K562 (cell line): Measurements from ENCODE around the gene KRI1. TPM values are rescaled to one million over a fixed set of nuclear protein-coding genes. Genes with fewer than 3 reads are reported as not detected.

Experiments
- ATAC-seq: fragments of 200-7000 bp; cut with Tn5 transposase; 3 replicates; pipeline ENCODE4 v1.9.1; 2020; ENCODE audit warnings: moderate library complexity
- BruUV-seq: library from RNA; stranded (reverse); fragments of 400-500 nt; replicated peaks from 2 replicates; lab custom pipeline; 2021; lab: Mats Ljungman, UMichigan
- CTCF ChIA-PET: fragments of 300-600 bp; formaldehyde crosslinking; extraction: SDS; loops from one replicate; lab custom pipeline; 2021; ENCODE audit warnings: low intra/inter-chr PET ratio; lab: Yijun Ruan, JAX
- POLR2A ChIA-PET: fragments of 300-600, 350-650 bp; sonication (Branson Sonifier 250); formaldehyde crosslinking; extraction: SDS; loops from one replicate; lab custom pipeline; 2021; ENCODE audit warnings: antibody characterized with exemption, inconsistent platforms; lab: Yijun Ruan, JAX
- DNase-seq, 4 experiments: peaks; one replicate each; pipeline versions ENCODE4 v3.0.0 to v3.0.0-alpha.2; 2011 to 2018; ENCODE audit warnings: low spot score in 3 of 4, mixed read lengths in 3 of 4; ENCODE audit errors: extremely low read depth in 1 of 4
- FAIRE-seq: peaks from 2 replicates; lab custom pipeline; 2011; peaks lifted over from hg19 to GRCh38; lab: Jason Lieb, UNC
- H2AFZ ChIP-seq: 2 replicates; pipeline ENCODE4 v1.6.0; 2011; ENCODE audit warnings: low read depth, low read length, control low read depth, inconsistent platforms
- H3K27ac ChIP-seq: fragments of 200-600 bp; 3 replicates; pipeline ENCODE4 v1.8.0; 2011; ENCODE audit warnings: low read depth, mild to moderate bottlenecking, control low read depth, inconsistent platforms, low read length, moderate library complexity, mixed read lengths; ENCODE audit errors: extremely low read depth
- H3K27me3 ChIP-seq, 2 experiments: fragments of 300-600 bp in 1 of 2; 2 replicates in 1 of 2; 3 replicates in 1 of 2; pipeline versions ENCODE4 v1.6.0 to v1.8.0; 2011; ENCODE audit warnings: inconsistent platforms in 2 of 2, low read length in 2 of 2, mild to moderate bottlenecking in 1 of 2, mixed read lengths in 1 of 2, moderate library complexity in 1 of 2; ENCODE audit not compliant: control insufficient read depth in 2 of 2, insufficient read depth in 2 of 2
- H3K36me3 ChIP-seq: fragments of 300-600 bp; 3 replicates; pipeline ENCODE4 v1.8.0; 2011; ENCODE audit warnings: mild to moderate bottlenecking, low read length, inconsistent platforms; ENCODE audit not compliant: control insufficient read depth, insufficient read depth
- H3K4me1 ChIP-seq, 2 experiments: fragments of 200-600 bp in 1 of 2; replicated peaks in 1 of 2; 2 replicates in 1 of 2; 3 replicates in 1 of 2; pipeline versions ENCODE4 v1.5.1 to v1.8.0; 2011; ENCODE audit warnings: inconsistent platforms in 2 of 2, low read length in 2 of 2, mild to moderate bottlenecking in 1 of 2, mixed read lengths in 1 of 2, moderate library complexity in 1 of 2; ENCODE audit not compliant: control insufficient read depth in 2 of 2, insufficient read depth in 2 of 2
- H3K4me2 ChIP-seq: 2 replicates; pipeline ENCODE4 v1.6.1; 2011; ENCODE audit warnings: low read length, control low read depth, inconsistent platforms, mixed read lengths; ENCODE audit not compliant: insufficient read depth
- H3K4me3 ChIP-seq: fragments of 200-600 bp; sonication (generic), shearing (Covaris generic); 2 replicates; pipeline ENCODE4 v1.5.1; 2016; ENCODE audit warnings: control low read depth, inconsistent platforms
- H3K79me2 ChIP-seq: fragments of 200-600 bp; 3 replicates; pipeline ENCODE4 v1.8.0; 2011; ENCODE audit warnings: low read length, inconsistent platforms; ENCODE audit not compliant: control insufficient read depth, insufficient read depth
- H3K9ac ChIP-seq, 2 experiments: 2 replicates each; pipeline versions ENCODE4 v1.6.0 to v1.6.1; 2011; ENCODE audit warnings: low read depth in 2 of 2, low read length in 2 of 2, control low read depth in 1 of 2, inconsistent platforms in 1 of 2, mild to moderate bottlenecking in 1 of 2, mixed read lengths in 1 of 2; ENCODE audit not compliant: insufficient read depth in 1 of 2
- H3K9me1 ChIP-seq: one replicate; pipeline ENCODE4 v1.6.0; 2011; ENCODE audit warnings: inconsistent platforms, mild to moderate bottlenecking, low read length, moderate library complexity; ENCODE audit not compliant: control insufficient read depth, insufficient read depth
- H3K9me3 ChIP-seq: replicated peaks from 2 replicates; pipeline ENCODE4 v1.5.1; 2011; ENCODE audit warnings: low read depth, low read length, inconsistent platforms; ENCODE audit not compliant: control insufficient read depth, insufficient read depth
- H4K20me1 ChIP-seq: replicated peaks from 2 replicates; pipeline ENCODE4 v1.6.1; 2011; ENCODE audit warnings: low read length, inconsistent platforms, mixed read lengths; ENCODE audit not compliant: control insufficient read depth, insufficient read depth
- ADNP ChIP-seq: fragments of 200-800 bp; sonication (Bioruptor generic); IDR thresholded peaks from 2 replicates; pipeline ENCODE4 v1.6.1; 2016; ENCODE audit warnings: missing genetic modification characterization, missing compliant biosample characterization
- C11orf30 ChIP-seq: fragments of 450-650 bp; IDR thresholded peaks from 2 replicates; pipeline ENCODE4 v1.6.1; 2016; ENCODE audit warnings: low read depth, mild to moderate bottlenecking
- CBX3 ChIP-seq, 2 experiments: IDR thresholded peaks; 1 replicate in 1 of 2; 2 replicates in 1 of 2; pipeline ENCODE4 v1.6.1; 2012; ENCODE audit warnings: inconsistent platforms in 2 of 2, low read length in 2 of 2, borderline replicate concordance in 1 of 2, control low read depth in 1 of 2
- HMG20B ChIP-seq: fragments of 250-450 bp; sonication (Bioruptor Pico); IDR thresholded peaks from 2 replicates; pipeline ENCODE4 v1.5.0; 2021; ENCODE audit warnings: mild to moderate bottlenecking
- JUNB ChIP-seq: fragments of 450-650 bp; formaldehyde crosslinking; conservative IDR thresholded peaks from 2 replicates; pipeline ENCODE4 v1.4.0; 2020; ENCODE audit warnings: mild to moderate bottlenecking
- MLLT1 ChIP-seq, 2 experiments: fragments of 450-650 bp; IDR thresholded peaks; 2 replicates each; pipeline ENCODE4 v1.6.1; 2016
- NCOA1 ChIP-seq: fragments of 450-650 bp; IDR thresholded peaks from 2 replicates; pipeline ENCODE4 v1.6.1; 2016; ENCODE audit warnings: low read depth
- PRDM10 ChIP-seq: fragments of 450-650 bp; IDR thresholded peaks from 2 replicates; pipeline ENCODE4 v1.6.1; 2018; ENCODE audit not compliant: partially characterized antibody
- SP1 ChIP-seq: sonication (generic); formaldehyde crosslinking; IDR thresholded peaks from 2 replicates; pipeline ENCODE4 v1.8.1; 2022; ENCODE audit warnings: mild to moderate bottlenecking, missing genetic modification reagents
- TARDBP ChIP-seq: fragments of 450-650 bp; IDR thresholded peaks from 2 replicates; pipeline ENCODE4 v1.6.1; 2016
- TEAD1 ChIP-seq, 2 experiments: fragments of 450-650 bp in 1 of 2; sonication (generic) in 1 of 2; formaldehyde crosslinking; IDR thresholded peaks; 2 replicates each; pipeline versions ENCODE4 v1.4.0 to v1.8.0; 2020 to 2022; ENCODE audit warnings: mild to moderate bottlenecking in 2 of 2, missing genetic modification reagents in 1 of 2
- TFAP4 ChIP-seq: sonication (generic); formaldehyde crosslinking; IDR thresholded peaks from 2 replicates; pipeline ENCODE4 v1.8.0; 2022; ENCODE audit warnings: missing genetic modification reagents, mild to moderate bottlenecking, moderate library complexity, borderline replicate concordance
- ZNF184 ChIP-seq: sonication (generic); formaldehyde crosslinking; IDR thresholded peaks from 2 replicates; pipeline ENCODE4 v1.5.0; 2020; ENCODE audit warnings: missing genetic modification reagents
- ZNF224 ChIP-seq: sonication (generic); formaldehyde crosslinking; IDR thresholded peaks from 2 replicates; pipeline ENCODE4 v1.8.0; 2022; ENCODE audit warnings: mild to moderate bottlenecking, missing genetic modification reagents
- ZNF655 ChIP-seq: fragments of 250-450 bp; sonication (Bioruptor Pico); IDR thresholded peaks from 2 replicates; pipeline ENCODE4 v1.5.0; 2021
- WGBS: fragments of 100-300 bp; shearing (Covaris generic); methylation state at CpG from one replicate; pipeline ENCODE4 v1.1.6; 2016; ENCODE audit warnings: low coverage, mixed read lengths; ENCODE audit not compliant: insufficient coverage; ENCODE audit errors: missing lambda C conversion rate; 5-methylcytosine and 5-hydroxymethylcytosine counted together
- in situ Hi-C: fragments of 300-500 bp; cut with MboI; formaldehyde crosslinking; loops from 4 replicates; pipeline ENCODE4 v1.15.0; 2018; ENCODE audit warnings: inconsistent platforms, mixed read lengths
- intact Hi-C: fragments of 100-400 bp; cut with micrococcal nuclease; formaldehyde crosslinking; loops from 2 replicates; pipeline ENCODE4 v1.14.2; 2022
- polyA plus RNA-seq, 8 experiments: library from polyadenylated mRNA; depleted of rRNA in 4 of 8; stranded (reverse) in 5 of 8; unstranded in 3 of 8; fragments of >200 nt; fragmentation: Nextera tagmentation in 2 of 8; fragmentation: Illumina TruSeq in 1 of 8; extraction: Ambion mirVana in 2 of 8; extraction: Trizol in 1 of 8; gene quantifications; 2 replicates each; pipeline versions ENCODE4 v1.2.1 to v1.2.3, GENCODE V29; 2011 to 2014; ENCODE audit warnings: inconsistent platforms in 1 of 8, missing spikeins in 1 of 8
- total RNA-seq, 7 experiments: library from RNA; depleted of rRNA in 6 of 7; stranded (reverse); fragments of >200 nt in 6 of 7; fragmentation: Illumina TruSeq in 2 of 7; extraction: Trizol in 2 of 7; gene quantifications; 2 replicates each; pipeline versions ENCODE4 v1.2.1 to v1.2.3, GENCODE V29; 2011 to 2021; ENCODE audit warnings: low replicate concordance in 1 of 7

KRI1 gene
- total and polyA plus RNA-seq, 9 of the 15 experiments (the other 6 are each of a cell fraction or from before 2014, with no cell fraction given): 1.1 to 50.7 (median 24.7) TPM

GRCh38 chr19:10544753-10545251 lies 21.0 kb downstream of the KRI1 start:
- DNase-seq: peak in 3 of 4 experiments; percentile 25 to 42 (median 35)
- Histone ChIP-seq H3K36me3 (peaks cover 36% of the 10 kb centered on the region), H3K27me3 (no peaks in the 10 kb centered on the region), H3K27ac (peak overlapping the region; percentile 90), H3K9me3 (no peaks in the 10 kb centered on the region), H4K20me1 (peaks cover 4% of the 10 kb centered on the region), H3K9me1 (no peaks in the 10 kb centered on the region), H3K4me2 (peak overlapping the region; percentile 87), H3K4me1 (peaks cover 6 to 43% of the 10 kb centered on the region in 2 experiments; a peak in 4 of 5 replicates), H3K79me2 (peaks cover 32% of the 10 kb centered on the region), H3K4me3 (peak overlapping the region; percentile 97), H3K9ac (peak overlapping the region; percentile 97), H2AFZ (no peak overlapping the region)
- intact Hi-C loops: loop anchor here (5.0 kb wide), 2 partner anchors 37 to 38 kb away; no protein-coding TSS in a partner anchor
- ATAC-seq: no peak; the same call in 2 of the 3 replicates
- 3% methylated on average over 22 of the region's 23 CpGs for WGBS
- ChIA-PET CTCF (no interaction called here), POLR2A (interaction anchor here (1.8 kb wide), 1 partner anchor 11 kb away, joined by 12 read pairs; no protein-coding TSS in a partner anchor)
- in situ Hi-C loops: no loop called here
- FAIRE-seq: no peak
- BruUV-seq: TSS peak; percentile 61
- TF ChIP-seq C11orf30: peak; percentile 67; the same call in 1 of the 2 replicates
- no peak for TF ChIP-seq NCOA1
- no peak for TF ChIP-seq HMG20B (CRISPR knock-in tag)
- no peak for TF ChIP-seq JUNB (CRISPR knock-in tag)
- TF ChIP-seq ZNF184 (CRISPR knock-in tag): no peak
- TF ChIP-seq PRDM10: no peak
- TF ChIP-seq ZNF224: no peak
- 0 out of 3 replicates have a peak, but pooled peaks of 1 of the 2 experiments have one; percentile 6 for TF ChIP-seq CBX3 (IDR thresholded peaks at IDR 0.05; ENCODE audit: borderline replicate concordance in 1 of 2, low read length in 2 of 2)
- no peak for TF ChIP-seq MLLT1 (IDR thresholded peaks at IDR 0.05)
- peak; percentile 35; the same call in 1 of the 2 replicates for TF ChIP-seq TFAP4
- no peak for TF ChIP-seq TEAD1 (CRISPR knock-in tag; IDR thresholded peaks at IDR 0.05)
- TF ChIP-seq ADNP (tag): no peak
- TF ChIP-seq ZNF655 (CRISPR knock-in tag): no peak
- TF ChIP-seq SP1: 0 out of 2 replicates have a peak, but pooled peaks have one; percentile 30
- TF ChIP-seq TARDBP: no peak
